ENCODE results near the gene NEK11.

DNA sequence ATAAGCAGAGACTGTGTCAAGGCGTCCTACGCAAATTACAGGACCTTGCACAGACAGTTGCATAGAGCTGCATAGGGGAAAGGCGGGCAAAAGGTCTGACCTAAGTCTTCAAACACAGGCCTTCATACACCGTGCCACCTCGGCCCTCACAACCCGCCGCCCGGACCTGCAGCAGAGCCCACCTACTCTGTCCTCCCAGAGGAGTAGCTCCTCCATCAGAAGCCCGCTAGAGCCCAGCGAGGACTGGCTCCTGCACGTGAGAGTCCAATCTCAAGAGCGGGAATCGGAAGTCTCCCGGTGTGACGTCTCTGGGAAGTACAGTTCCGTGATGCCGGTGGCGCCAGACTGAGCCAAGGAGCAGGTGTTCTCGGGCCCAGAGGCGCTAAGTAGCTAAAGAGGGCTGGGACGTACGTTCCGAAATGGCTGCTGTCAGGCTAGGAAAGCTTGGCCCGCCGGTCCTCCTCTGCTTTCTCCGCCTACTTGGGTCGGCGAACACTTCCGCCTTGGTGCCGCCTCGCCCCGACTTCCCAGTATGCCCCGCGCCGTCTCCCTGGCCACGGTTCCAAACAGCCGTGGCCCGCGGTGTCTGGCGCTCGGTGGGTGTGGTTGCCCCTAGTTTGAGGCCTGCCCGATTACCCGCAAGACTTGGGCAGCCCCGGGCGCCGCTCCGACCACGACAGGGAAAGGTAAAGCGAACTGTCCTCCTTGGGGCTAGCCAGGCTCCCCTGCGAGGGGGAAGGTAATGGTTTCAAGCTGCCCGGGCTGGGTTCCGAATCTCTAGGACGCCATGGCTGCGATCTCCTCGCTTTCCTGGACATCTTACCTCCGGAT is at the start of gene NEK11, which contains the start of gene ASTE1:
- TF ChIP-seq ZNF274 (IDR thresholded peaks at IDR 0.05; ENCODE audit: low read depth, low read length) (no peak), SUZ12 (IDR thresholded peaks at IDR 0.05; ENCODE audit: extremely low read depth, insufficient read depth, insufficient read length) (no peak)

Data from NT2/D1 (cell line).